H1 (cell line): ENCODE results near the gene KDM6A. TPM values are rescaled to one million over a fixed set of nuclear protein-coding genes. Genes with fewer than 3 reads are reported as not detected.

Experiments used
- CTCF ChIA-PET: fragments of 300-600 bp; sonication (Branson Sonifier 250); formaldehyde crosslinking; loops from one replicate; lab custom pipeline; 2021; ENCODE audit not compliant: partially characterized antibody; lab: Charles Lee
- POLR2A ChIA-PET: fragments of 300-600 bp; sonication (Branson Sonifier 250); formaldehyde crosslinking; loops from one replicate; lab custom pipeline; 2021; ENCODE audit warnings: inconsistent platforms; ENCODE audit not compliant: partially characterized antibody; lab: Charles Lee
- DNase-seq, 2 experiments: peaks; one replicate each; pipeline versions ENCODE4 v3.0.0 to v3.0.0-alpha.2; 2010 to 2022; ENCODE audit warnings: low spot score in 2 of 2, low read depth in 1 of 2, mixed read lengths in 1 of 2
- FAIRE-seq: peaks from 2 replicates; lab custom pipeline; 2011; peaks lifted over from hg19 to GRCh38; lab: Jason Lieb, UNC
- H2AFZ ChIP-seq: 2 replicates; pipeline ENCODE4 v1.8.1; 2012; ENCODE audit warnings: low read length, inconsistent platforms
- H2AK5ac ChIP-seq: 2 replicates; pipeline ENCODE4 v1.6.1; 2013; ENCODE audit warnings: low read depth, low read length
- H2BK120ac ChIP-seq: replicated peaks from 2 replicates; pipeline ENCODE3; 2013; ENCODE audit warnings: low read depth, low read length, inconsistent platforms
- H2BK12ac ChIP-seq: 2 replicates; pipeline ENCODE4 v1.6.1; 2013; ENCODE audit warnings: low read depth, low read length
- H2BK15ac ChIP-seq: 2 replicates; pipeline ENCODE4 v1.6.1; 2013; ENCODE audit warnings: low read length
- H2BK20ac ChIP-seq: 2 replicates; pipeline ENCODE4 v1.6.1; 2013; ENCODE audit warnings: low read length
- H2BK5ac ChIP-seq: 2 replicates; pipeline ENCODE4 v1.6.1; 2013; ENCODE audit warnings: low read depth, low read length
- H3K14ac ChIP-seq: 2 replicates; pipeline ENCODE4 v1.6.1; 2013; ENCODE audit warnings: inconsistent platforms; ENCODE audit not compliant: insufficient read length
- H3K18ac ChIP-seq: 2 replicates; pipeline ENCODE4 v1.6.1; 2013; ENCODE audit warnings: low read length; ENCODE audit errors: extremely low read depth
- H3K23ac ChIP-seq: 2 replicates; pipeline ENCODE4 v1.6.1; 2013; ENCODE audit warnings: inconsistent platforms; ENCODE audit not compliant: insufficient read length
- H3K23me2 ChIP-seq: 2 replicates; pipeline ENCODE4 v1.6.1; 2013; ENCODE audit warnings: low read depth, low read length
- H3K27ac ChIP-seq: 2 replicates; pipeline ENCODE4 v1.6.1; 2011; ENCODE audit warnings: low read depth, low read length, inconsistent platforms
- H3K27me3 ChIP-seq, 4 experiments: replicated peaks in 1 of 4; 1 replicate in 1 of 4; 2 replicates in 3 of 4; pipeline versions ENCODE4 v1.6.1 to v1.8.1; 2011 to 2013; ENCODE audit warnings: low read length in 3 of 4, mild to moderate bottlenecking in 3 of 4, inconsistent platforms in 2 of 4, mixed read lengths in 2 of 4, moderate library complexity in 1 of 4; ENCODE audit not compliant: control insufficient read depth in 3 of 4, insufficient read depth in 3 of 4; ENCODE audit errors: extremely low read depth in 1 of 4
- H3K36me3 ChIP-seq, 4 experiments: 2 replicates each; pipeline versions ENCODE4 v1.6.1 to v1.8.1; 2011 to 2013; ENCODE audit warnings: mild to moderate bottlenecking in 4 of 4, low read length in 3 of 4, moderate library complexity in 2 of 4, control low read depth in 1 of 4, inconsistent platforms in 1 of 4; ENCODE audit not compliant: insufficient read depth in 4 of 4, control insufficient read depth in 2 of 4
- H3K4ac ChIP-seq: replicated peaks from 2 replicates; pipeline ENCODE3; 2013; ENCODE audit warnings: low read length, low read depth, mixed read lengths, inconsistent platforms; ENCODE audit not compliant: insufficient read length
- H3K4me1 ChIP-seq, 4 experiments: replicated peaks in 1 of 4; 1 replicate in 1 of 4; 2 replicates in 3 of 4; pipeline versions ENCODE4 v1.6.1 to v1.8.1; 2011 to 2013; ENCODE audit warnings: low read length in 3 of 4, inconsistent platforms in 2 of 4, mixed read lengths in 1 of 4; ENCODE audit not compliant: insufficient read depth in 4 of 4, control insufficient read depth in 3 of 4
- H3K4me2 ChIP-seq, 2 experiments: 2 replicates each; pipeline versions ENCODE4 v1.6.1 to v1.8.1; 2011 to 2013; ENCODE audit warnings: low read depth in 2 of 2, low read length in 2 of 2, control low read depth in 1 of 2, inconsistent platforms in 1 of 2, mild to moderate bottlenecking in 1 of 2; ENCODE audit not compliant: insufficient read depth in 1 of 2
- H3K4me3 ChIP-seq, 4 experiments: fragments of 200-600, 300-600 bp in 1 of 4; sonication (generic), shearing (Covaris generic), sonication (Bioruptor Twin) in 1 of 4; 2 replicates each; pipeline versions ENCODE4 v1.5.1 to v1.8.1; 2011 to 2016; ENCODE audit warnings: low read length in 4 of 4, low read depth in 3 of 4, control low read depth in 2 of 4, inconsistent platforms in 2 of 4, mild to moderate bottlenecking in 2 of 4, mixed read lengths in 1 of 4, moderate library complexity in 1 of 4; ENCODE audit not compliant: insufficient read depth in 2 of 4; ENCODE audit errors: extremely low read depth in 1 of 4
- H3K56ac ChIP-seq: replicated peaks from 2 replicates; pipeline ENCODE3; 2013; ENCODE audit warnings: low read depth, mild to moderate bottlenecking, mixed read lengths, low read length, inconsistent platforms; ENCODE audit not compliant: insufficient read length
- H3K79me1 ChIP-seq: 2 replicates; pipeline ENCODE4 v1.6.1; 2013; ENCODE audit warnings: low read depth, low read length, control low read depth
- H3K79me2 ChIP-seq, 2 experiments: 2 replicates each; pipeline versions ENCODE4 v1.6.1 to v1.8.1; 2012 to 2013; ENCODE audit warnings: low read length in 2 of 2, mild to moderate bottlenecking in 2 of 2, inconsistent platforms in 1 of 2; ENCODE audit not compliant: insufficient read depth in 2 of 2, control insufficient read depth in 1 of 2
- H3K9ac ChIP-seq, 4 experiments: replicated peaks in 1 of 4; 1 replicate in 1 of 4; 2 replicates in 3 of 4; pipeline versions ENCODE4 v1.6.1 to v1.8.1; 2011 to 2013; ENCODE audit warnings: low read depth in 3 of 4, low read length in 3 of 4, control low read depth in 2 of 4, mild to moderate bottlenecking in 2 of 4, moderate library complexity in 2 of 4, inconsistent platforms in 1 of 4; ENCODE audit errors: extremely low read depth in 1 of 4
- H3K9me3 ChIP-seq, 2 experiments: 2 replicates each; pipeline versions ENCODE4 v1.6.1 to v1.8.1; 2012 to 2013; ENCODE audit warnings: mild to moderate bottlenecking in 2 of 2, moderate library complexity in 2 of 2, control low read depth in 1 of 2, inconsistent platforms in 1 of 2, low read depth in 1 of 2, low read length in 1 of 2, mixed read lengths in 1 of 2; ENCODE audit not compliant: insufficient read depth in 2 of 2
- H4K20me1 ChIP-seq, 2 experiments: replicated peaks in 1 of 2; 2 replicates each; pipeline versions ENCODE3 to v1.8.1; 2011 to 2013; ENCODE audit warnings: inconsistent platforms in 2 of 2, low read length in 2 of 2, mild to moderate bottlenecking in 1 of 2; ENCODE audit not compliant: insufficient read depth in 2 of 2, control insufficient read depth in 1 of 2
- H4K5ac ChIP-seq: 2 replicates; pipeline ENCODE4 v1.6.1; 2013; ENCODE audit warnings: low read length, low read depth, mixed read lengths, inconsistent platforms; ENCODE audit not compliant: insufficient read length
- H4K8ac ChIP-seq: 2 replicates; pipeline ENCODE4 v1.8.0; 2013; ENCODE audit warnings: mild to moderate bottlenecking, moderate library complexity, low read length, inconsistent platforms; ENCODE audit not compliant: insufficient read depth; ENCODE audit errors: extremely low read depth
- H4K91ac ChIP-seq: replicated peaks from 2 replicates; pipeline ENCODE3; 2013; ENCODE audit warnings: low read length, mixed read lengths, inconsistent platforms; ENCODE audit not compliant: insufficient read length
- CBX5 ChIP-seq: fragments of 300-800, 300-1000 bp; sonication (generic); IDR thresholded peaks from 2 replicates; pipeline ENCODE4 v1.7.1; 2016; ENCODE audit warnings: antibody characterized with exemption, low read length, low read depth
- E2F6 ChIP-seq: IDR thresholded peaks from 2 replicates; pipeline ENCODE4 v1.6.1; 2012; ENCODE audit warnings: inconsistent platforms
- FOSL1 ChIP-seq: IDR thresholded peaks from 2 replicates; pipeline ENCODE4 v1.6.1; 2011; ENCODE audit warnings: mild to moderate bottlenecking, low read depth, low read length, moderate library complexity; ENCODE audit not compliant: insufficient read depth
- JUN ChIP-seq: IDR thresholded peaks from 2 replicates; pipeline ENCODE4 v1.6.1; 2011; ENCODE audit warnings: low read depth, mild to moderate bottlenecking, improper control_type of control experiment, low read length
- JUND ChIP-seq: IDR thresholded peaks from 2 replicates; pipeline ENCODE4 v1.6.1; 2011; ENCODE audit warnings: mild to moderate bottlenecking, improper control_type of control experiment, low read length
- NANOG ChIP-seq: IDR thresholded peaks from 2 replicates; pipeline ENCODE4 v1.6.1; 2011; ENCODE audit warnings: low read length, low read depth, mild to moderate bottlenecking, inconsistent platforms; ENCODE audit not compliant: insufficient read depth, poor library complexity, severe bottlenecking
- SAP30 ChIP-seq: fragments of 300-600 bp; sonication (generic); IDR thresholded peaks from 2 replicates; pipeline ENCODE4 v1.7.1; 2012; ENCODE audit warnings: low read length, moderate library complexity, mild to moderate bottlenecking, inconsistent platforms; ENCODE audit not compliant: insufficient read depth, insufficient replicate concordance
- SP1 ChIP-seq: IDR thresholded peaks from 2 replicates; pipeline ENCODE4 v1.6.1; 2011; ENCODE audit warnings: low read depth, low read length
- SP4 ChIP-seq: IDR thresholded peaks from 2 replicates; pipeline ENCODE4 v1.6.1; 2012; ENCODE audit warnings: low read length, inconsistent platforms
- WGBS, 2 experiments: shearing (Covaris generic) in 1 of 2; methylation state at CpG; one replicate each; pipeline versions ENCODE4 v1.1.6 to v1.1.7; 2013 to 2015; ENCODE audit warnings: low lambda C conversion rate in 2 of 2, mixed read lengths in 2 of 2, inconsistent platforms in 1 of 2, low coverage in 1 of 2, missing lambda C conversion rate in 1 of 2; ENCODE audit not compliant: insufficient replicate concordance in 2 of 2, insufficient coverage in 1 of 2, insufficient read length in 1 of 2; ENCODE audit errors: extremely low coverage in 1 of 2, missing lambda C conversion rate in 1 of 2; 5-methylcytosine and 5-hydroxymethylcytosine counted together
- polyA plus RNA-seq, 7 experiments: library from polyadenylated mRNA; depleted of rRNA in 3 of 7; stranded (reverse) in 5 of 7; unstranded in 2 of 7; fragments of >200 nt in 5 of 7; fragments of 200-250 nt in 2 of 7; gene quantifications; 1 replicate in 5 of 7; 2 replicates in 1 of 7; 4 replicates in 1 of 7; pipeline versions ENCODE4 v1.2.1 to v1.2.3, GENCODE V29; 2011 to 2013; ENCODE audit warnings: missing spikeins in 2 of 7, mixed read lengths in 2 of 7
- total RNA-seq: library from RNA; stranded (reverse); fragmentation: NEBNext Ultra II Directional; extraction: Animal tissue kit (Norgen Biotek cat#: 25700); gene quantifications from 2 replicates; pipeline ENCODE4 v1.2.1, GENCODE V29; 2021

KDM6A gene
- total and polyA plus RNA-seq, 2 of the 8 experiments (the other 6 are each of a cell fraction or from before 2014, with no cell fraction given) = 43.5 to 58.4 TPM

- no peaks in the 10 kb centered on the region for H3K27me3 ChIP-seq
- no peak overlapping the region for H2BK5ac ChIP-seq
- H3K36me3 ChIP-seq = peaks cover 2 to 27% (median 8%) of the 10 kb centered on the region in 4 experiments; a peak in 7 of 8 replicates
- H3K56ac ChIP-seq = no peak overlapping the region
- H4K91ac ChIP-seq = no peak overlapping the region
- peaks cover 0 to 9% of the 10 kb centered on the region in 2 experiments for H4K20me1 ChIP-seq
- no peak overlapping the region for H2BK20ac ChIP-seq
- no peak overlapping the region for H2BK15ac ChIP-seq
- FAIRE-seq (no peak), DNase-seq (no peak)
- H3K27ac ChIP-seq = no peak overlapping the region
- H3K4me1 ChIP-seq = no peaks in the 10 kb centered on the region
- no peaks in the 10 kb centered on the region for H3K79me1 ChIP-seq
- H2BK12ac ChIP-seq = no peak overlapping the region
- no peak overlapping the region; a peak in 1 of 4 replicates for H3K4me2 ChIP-seq
- no peak overlapping the region for H3K18ac ChIP-seq
- H4K8ac ChIP-seq = no peak overlapping the region
- ChIA-PET POLR2A (no interaction called here), CTCF (no interaction called here)
- H3K9ac ChIP-seq = no peak overlapping the region
- peaks cover 2% of the 10 kb centered on the region; the same call in 1 of the 2 replicates for H3K23me2 ChIP-seq
- H3K14ac ChIP-seq = no peak overlapping the region
- no peak overlapping the region for H2AK5ac ChIP-seq
- no peak for TF ChIP-seq CBX5
- TF ChIP-seq E2F6 = no peak
- no peak for TF ChIP-seq JUN
- TF ChIP-seq NANOG = no peak
- no peak for TF ChIP-seq SAP30
- no peak for TF ChIP-seq JUND
- TF ChIP-seq FOSL1 = no peak
- no peak for TF ChIP-seq SP1
- TF ChIP-seq SP4 = no peak
- H3K4ac ChIP-seq = no peak overlapping the region
- no CpG with 5 or more reads among the region's 1 CpG for WGBS, 2 experiments
- no peak overlapping the region for H3K23ac ChIP-seq
- peaks cover 18 to 100% of the 10 kb centered on the region in 2 experiments for H3K79me2 ChIP-seq
- no peak overlapping the region for H4K5ac ChIP-seq
- H3K4me3 ChIP-seq = no peak overlapping the region
- H2AFZ ChIP-seq = no peak overlapping the region
- no peaks in the 10 kb centered on the region for H3K9me3 ChIP-seq
- H2BK120ac ChIP-seq = no peak overlapping the region
Measured at GRCh38 chrX:44958480-44958879, 85.5 kb downstream of the KDM6A start.
